NT2/D1 (cell line): Measurements from ENCODE around the gene STAC.

Source experiments
- SUZ12 ChIP-seq: IDR thresholded peaks from 2 replicates; pipeline ENCODE4 v1.6.1; 2011; ENCODE audit not compliant: insufficient read length, insufficient read depth; ENCODE audit errors: extremely low read depth
- YY1 ChIP-seq: IDR thresholded peaks from 2 replicates; pipeline ENCODE4 v1.6.1; 2011; ENCODE audit not compliant: insufficient read length, insufficient read depth
- ZNF274 ChIP-seq: IDR thresholded peaks from 2 replicates; pipeline ENCODE4 v1.6.1; 2011; ENCODE audit warnings: mild to moderate bottlenecking, low read depth, low read length

- no peak for TF ChIP-seq YY1
- no peak for TF ChIP-seq ZNF274
- TF ChIP-seq SUZ12: no peak
Measured at GRCh38 chr3:36373084-36373483, 7.2 kb upstream of the STAC start.
